GM12874 (cell line): Measurements from ENCODE around the gene CEMIP2.

ENCODE experiments used
- TF ChIP-seq, protein P1 (sequence below): IDR thresholded peaks from 2 replicates; pipeline ENCODE4 v1.5.1; 2011; ENCODE audit warnings: low read depth, mild to moderate bottlenecking, control low read depth, low read length, moderate library complexity; ENCODE audit not compliant: insufficient read depth

The CEMIP2 gene

DNA sequence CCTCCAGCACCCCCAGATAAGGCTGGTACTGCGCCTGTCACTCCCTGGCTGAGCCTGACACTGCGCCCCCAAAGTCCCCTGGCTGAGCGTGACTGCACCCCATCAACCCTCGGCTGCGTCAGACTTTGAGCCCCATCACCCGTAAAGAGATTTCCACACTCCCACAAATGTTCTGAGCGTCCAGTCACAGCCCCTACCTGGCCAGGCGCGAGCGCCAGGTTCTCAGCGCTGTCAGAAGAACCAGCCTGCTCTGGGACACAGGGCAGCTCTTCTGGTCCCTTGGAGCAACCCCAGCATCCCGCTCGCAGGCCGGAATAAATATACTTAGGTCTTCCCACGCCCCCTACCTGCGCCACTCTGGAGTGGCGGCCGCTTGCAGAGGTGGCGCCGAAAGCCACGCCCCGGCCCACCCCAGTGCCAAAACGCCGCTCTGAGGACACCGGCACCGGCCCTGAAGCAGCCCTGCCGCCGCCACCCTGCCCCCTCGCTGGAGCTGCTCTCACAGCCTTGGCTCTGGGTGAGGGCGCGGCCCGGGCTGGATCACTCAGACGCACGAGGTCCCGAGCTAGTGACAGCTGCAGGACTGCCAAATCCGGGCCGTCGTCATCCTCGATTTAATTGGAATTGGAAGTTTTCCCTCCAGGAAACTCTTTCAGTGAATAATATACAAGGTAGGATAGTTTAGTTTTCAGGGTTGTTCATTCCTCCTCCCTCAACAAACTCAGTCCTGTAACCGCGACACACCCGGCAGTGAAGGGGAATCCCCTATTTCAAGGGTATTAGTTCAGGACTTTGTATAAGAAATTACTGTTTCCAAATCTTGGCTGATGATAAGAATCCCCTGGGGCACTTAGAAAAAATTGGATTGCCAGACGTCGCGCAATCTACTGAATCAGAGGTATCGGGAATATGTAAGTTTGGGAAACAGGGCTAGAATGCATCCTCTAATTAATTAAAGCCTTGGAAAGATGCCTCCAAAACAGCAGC lies 1.2 kb upstream of the CEMIP2 start:
- TF ChIP-seq, protein P1, sequence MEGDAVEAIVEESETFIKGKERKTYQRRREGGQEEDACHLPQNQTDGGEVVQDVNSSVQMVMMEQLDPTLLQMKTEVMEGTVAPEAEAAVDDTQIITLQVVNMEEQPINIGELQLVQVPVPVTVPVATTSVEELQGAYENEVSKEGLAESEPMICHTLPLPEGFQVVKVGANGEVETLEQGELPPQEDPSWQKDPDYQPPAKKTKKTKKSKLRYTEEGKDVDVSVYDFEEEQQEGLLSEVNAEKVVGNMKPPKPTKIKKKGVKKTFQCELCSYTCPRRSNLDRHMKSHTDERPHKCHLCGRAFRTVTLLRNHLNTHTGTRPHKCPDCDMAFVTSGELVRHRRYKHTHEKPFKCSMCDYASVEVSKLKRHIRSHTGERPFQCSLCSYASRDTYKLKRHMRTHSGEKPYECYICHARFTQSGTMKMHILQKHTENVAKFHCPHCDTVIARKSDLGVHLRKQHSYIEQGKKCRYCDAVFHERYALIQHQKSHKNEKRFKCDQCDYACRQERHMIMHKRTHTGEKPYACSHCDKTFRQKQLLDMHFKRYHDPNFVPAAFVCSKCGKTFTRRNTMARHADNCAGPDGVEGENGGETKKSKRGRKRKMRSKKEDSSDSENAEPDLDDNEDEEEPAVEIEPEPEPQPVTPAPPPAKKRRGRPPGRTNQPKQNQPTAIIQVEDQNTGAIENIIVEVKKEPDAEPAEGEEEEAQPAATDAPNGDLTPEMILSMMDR: 0 out of 2 replicates have a peak, but pooled peaks have one; percentile 4

DNA sequence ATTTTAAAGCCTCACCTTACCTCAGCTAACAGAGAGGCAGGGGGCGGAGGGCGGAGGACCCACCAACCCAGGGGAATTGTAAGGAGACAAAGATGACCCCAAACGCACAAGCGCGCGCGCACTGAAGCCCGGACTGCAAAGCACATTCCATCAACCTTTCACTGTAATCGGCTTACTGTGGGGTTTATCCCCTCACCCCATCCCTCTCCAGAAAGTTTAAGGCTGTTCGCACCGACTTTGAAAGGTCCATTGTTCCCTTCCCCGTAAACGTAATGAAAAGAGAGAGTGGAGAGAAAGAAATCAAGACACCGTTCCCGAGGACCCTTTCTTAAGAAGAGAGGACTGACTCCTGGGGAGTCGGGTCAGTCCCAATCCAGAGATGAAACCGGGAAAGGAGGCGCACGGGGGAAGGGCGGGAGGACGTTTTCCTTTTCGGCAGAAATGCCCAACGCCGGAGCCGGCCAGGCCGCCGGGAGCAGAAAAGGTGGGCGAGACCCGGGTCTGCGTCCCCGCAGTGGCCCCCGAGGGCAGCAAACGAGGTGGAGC lies 464 bp downstream of the CEMIP2 start:
- TF ChIP-seq, protein P1: no peak

DNA sequence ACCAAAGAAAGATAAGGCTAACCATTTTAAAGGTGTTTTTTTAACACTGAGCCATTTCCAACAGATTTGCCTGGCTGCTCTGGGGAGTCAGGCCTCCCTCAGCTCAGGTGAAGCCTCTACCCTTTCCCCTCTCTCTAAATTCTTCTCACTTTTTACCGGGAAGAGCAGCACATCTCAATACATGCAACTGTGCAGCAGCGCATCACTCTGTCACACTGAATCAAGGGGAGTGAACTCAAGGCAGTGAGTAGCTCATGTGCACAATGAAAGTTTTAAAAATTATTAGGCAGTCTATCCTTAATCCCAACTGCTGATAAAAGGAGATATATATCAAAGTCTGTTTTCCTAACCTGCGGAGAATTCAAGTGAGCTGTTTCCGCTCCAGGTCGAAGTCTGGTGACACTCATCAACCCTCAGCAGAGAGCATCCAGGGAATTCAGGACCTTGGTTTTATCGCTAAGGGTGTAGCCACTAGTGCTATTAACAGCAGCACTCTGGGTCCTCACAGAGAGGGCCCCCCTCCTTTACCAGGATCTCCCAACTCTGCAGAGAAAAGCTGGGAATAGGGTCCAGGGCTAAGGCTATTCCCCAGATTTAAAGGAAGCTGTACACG lies 1.0 kb downstream of the CEMIP2 start:
- TF ChIP-seq, protein P1: no peak

DNA sequence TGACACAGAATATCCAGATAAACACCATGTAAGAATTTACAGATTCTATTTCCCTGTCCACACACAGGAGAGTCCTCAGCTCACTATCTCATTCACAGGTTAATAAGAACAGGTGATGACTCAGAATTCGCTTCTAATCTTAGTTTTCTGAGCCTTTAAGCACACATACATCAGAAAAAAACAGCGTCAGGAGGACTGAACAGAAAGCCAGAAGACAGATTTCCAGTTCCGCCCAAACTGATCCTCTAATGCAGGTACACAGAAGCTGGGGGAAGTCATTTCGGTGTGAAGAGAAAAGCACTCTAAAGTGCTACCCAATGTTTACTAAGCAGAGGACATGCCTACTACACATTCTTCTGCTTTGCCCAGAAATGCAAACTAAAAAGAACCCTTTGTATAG lies 1.6 kb downstream of the CEMIP2 start:
- TF ChIP-seq, protein P1: no peak

DNA sequence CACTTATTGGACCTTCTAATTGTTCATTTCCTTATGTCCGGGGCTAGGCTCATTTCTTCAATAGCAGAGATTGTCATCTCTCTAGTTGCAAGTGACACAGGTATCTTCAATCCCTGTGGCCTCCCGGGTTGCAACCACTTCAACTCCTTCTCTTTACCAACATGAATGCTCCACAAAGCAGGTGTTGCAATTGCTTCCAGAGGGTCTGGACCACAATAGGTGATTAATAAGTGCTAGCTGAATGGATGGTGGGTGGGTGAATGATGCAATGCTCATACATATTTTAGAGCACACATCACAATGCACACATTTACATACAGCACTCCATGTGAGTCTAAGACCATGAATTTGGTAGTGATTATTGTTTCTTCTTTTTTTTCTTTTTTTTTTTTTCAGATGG lies 2.6 kb downstream of the CEMIP2 start:
- TF ChIP-seq, protein P1: no peak

DNA sequence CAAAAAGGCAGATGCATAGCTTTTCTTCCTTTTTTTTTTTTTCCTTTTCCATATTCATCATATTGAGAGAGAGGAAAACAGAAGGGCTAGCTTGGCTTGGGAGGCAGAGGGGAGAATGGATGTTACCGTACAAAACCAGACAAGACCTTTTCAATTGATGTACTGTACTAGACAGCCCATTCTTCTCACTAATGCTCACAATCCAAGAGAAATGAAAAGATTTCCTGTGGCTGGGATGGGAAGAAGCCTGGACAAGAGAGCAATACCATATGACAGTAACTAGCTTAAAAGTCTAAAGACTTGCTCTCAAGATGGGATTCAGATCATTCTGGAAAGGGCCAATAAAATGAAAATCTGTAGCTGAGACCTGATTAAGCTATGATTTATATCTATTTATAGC lies 3.4 kb downstream of the CEMIP2 start:
- TF ChIP-seq, protein P1: no peak

DNA sequence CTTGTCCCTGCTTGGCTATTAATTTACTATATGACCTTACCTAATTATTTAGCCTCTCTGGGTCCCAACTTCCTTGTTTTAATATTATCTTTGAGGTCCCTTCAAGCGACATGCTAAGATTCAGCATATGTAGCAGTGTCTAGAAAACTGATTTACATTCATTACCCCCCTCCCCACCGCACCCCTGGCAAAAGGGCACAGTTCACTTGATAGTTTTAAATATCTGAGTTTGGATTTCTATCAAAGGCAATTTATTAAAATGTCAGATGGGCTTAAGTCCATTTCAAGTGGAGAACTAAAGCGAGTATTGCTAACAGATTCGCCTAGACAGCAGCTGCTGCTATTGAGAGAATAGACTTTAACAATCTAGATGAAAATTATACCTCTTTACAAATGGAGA lies 3.9 kb downstream of the CEMIP2 start:
- TF ChIP-seq, protein P1: no peak
